HG02885 (cell line): ENCODE results near the gene ARHGAP8.

Source experiments
- ATAC-seq: cut with Tn5 transposase; IDR thresholded peaks from one replicate; pipeline ENCODE4 v1.9.1; 2021; ENCODE audit warnings: mild to moderate bottlenecking; ENCODE audit not compliant: unreplicated experiment, poor library complexity

The ARHGAP8 gene

GRCh38 chr22:44724416-44724815, 28.0 kb upstream of the ARHGAP8 start:
- ATAC-seq, result no peak

- no peak for ATAC-seq
Observed at GRCh38 chr22:44724859-44725258, 27.5 kb upstream of the ARHGAP8 start.

- no peak for ATAC-seq
Observed at GRCh38 chr22:44726439-44726838, 25.9 kb upstream of the ARHGAP8 start.

GRCh38 chr22:44727148-44727547, 25.2 kb upstream of the ARHGAP8 start:
- ATAC-seq, result no peak

- ATAC-seq, result no peak
Observed at GRCh38 chr22:44727709-44728108, 24.7 kb upstream of the ARHGAP8 start.

GRCh38 chr22:44728761-44729324, 23.5 kb upstream of the ARHGAP8 start:
- ATAC-seq, result no peak

- no peak for ATAC-seq
Observed at GRCh38 chr22:44729391-44730021, 22.9 kb upstream of the ARHGAP8 start.

GRCh38 chr22:44730022-44730393, 22.4 kb upstream of the ARHGAP8 start:
- ATAC-seq, result no peak

GRCh38 chr22:44730490-44731356, 21.7 kb upstream of the ARHGAP8 start:
- ATAC-seq, result no peak

GRCh38 chr22:44731357-44731970, 20.9 kb upstream of the ARHGAP8 start:
- no peak for ATAC-seq

GRCh38 chr22:44732017-44732561, 20.3 kb upstream of the ARHGAP8 start:
- ATAC-seq, result no peak

GRCh38 chr22:44732661-44733060, 19.7 kb upstream of the ARHGAP8 start:
- no peak for ATAC-seq

GRCh38 chr22:44733426-44734106, 18.8 kb upstream of the ARHGAP8 start:
- no peak for ATAC-seq

GRCh38 chr22:44734278-44734677, 18.1 kb upstream of the ARHGAP8 start:
- no peak for ATAC-seq

- no peak for ATAC-seq
Observed at GRCh38 chr22:44734801-44735517, 17.4 kb upstream of the ARHGAP8 start.

- no peak for ATAC-seq
Observed at GRCh38 chr22:44735518-44736428, 16.6 kb upstream of the ARHGAP8 start.

GRCh38 chr22:44736581-44737405, 15.6 kb upstream of the ARHGAP8 start:
- ATAC-seq, result no peak
